ENCODE measurements around the gene SNPH.

Gene SNPH

GRCh38 chr20:1297486-1297885, 31.4 kb downstream of the SNPH start:
- TF ChIP-seq, protein P1, sequence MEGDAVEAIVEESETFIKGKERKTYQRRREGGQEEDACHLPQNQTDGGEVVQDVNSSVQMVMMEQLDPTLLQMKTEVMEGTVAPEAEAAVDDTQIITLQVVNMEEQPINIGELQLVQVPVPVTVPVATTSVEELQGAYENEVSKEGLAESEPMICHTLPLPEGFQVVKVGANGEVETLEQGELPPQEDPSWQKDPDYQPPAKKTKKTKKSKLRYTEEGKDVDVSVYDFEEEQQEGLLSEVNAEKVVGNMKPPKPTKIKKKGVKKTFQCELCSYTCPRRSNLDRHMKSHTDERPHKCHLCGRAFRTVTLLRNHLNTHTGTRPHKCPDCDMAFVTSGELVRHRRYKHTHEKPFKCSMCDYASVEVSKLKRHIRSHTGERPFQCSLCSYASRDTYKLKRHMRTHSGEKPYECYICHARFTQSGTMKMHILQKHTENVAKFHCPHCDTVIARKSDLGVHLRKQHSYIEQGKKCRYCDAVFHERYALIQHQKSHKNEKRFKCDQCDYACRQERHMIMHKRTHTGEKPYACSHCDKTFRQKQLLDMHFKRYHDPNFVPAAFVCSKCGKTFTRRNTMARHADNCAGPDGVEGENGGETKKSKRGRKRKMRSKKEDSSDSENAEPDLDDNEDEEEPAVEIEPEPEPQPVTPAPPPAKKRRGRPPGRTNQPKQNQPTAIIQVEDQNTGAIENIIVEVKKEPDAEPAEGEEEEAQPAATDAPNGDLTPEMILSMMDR (conservative IDR thresholded peaks at IDR 0.05; ENCODE audit: low read depth, low read length) = no peak
- no peak overlapping the region for H3K4me3 ChIP-seq (ENCODE audit: low read depth, low read length)
- DNase-seq (ENCODE audit: low read depth) = no peak

- H3K4me3 ChIP-seq (ENCODE audit: low read depth, low read length) = no peak overlapping the region
- TF ChIP-seq, protein P1 (conservative IDR thresholded peaks at IDR 0.05; ENCODE audit: low read depth, low read length) = no peak
- no peak for DNase-seq (ENCODE audit: low read depth)
These were observed 32.1 kb downstream of the SNPH start for GRCh38 chr20:1298166-1298565.

- H3K4me3 ChIP-seq (ENCODE audit: low read depth, low read length) = no peak overlapping the region
- TF ChIP-seq, protein P1 (conservative IDR thresholded peaks at IDR 0.05; ENCODE audit: low read depth, low read length) = no peak
- no peak for DNase-seq (ENCODE audit: low read depth)
These were observed 32.9 kb downstream of the SNPH start for GRCh38 chr20:1298888-1299511.

DNA sequence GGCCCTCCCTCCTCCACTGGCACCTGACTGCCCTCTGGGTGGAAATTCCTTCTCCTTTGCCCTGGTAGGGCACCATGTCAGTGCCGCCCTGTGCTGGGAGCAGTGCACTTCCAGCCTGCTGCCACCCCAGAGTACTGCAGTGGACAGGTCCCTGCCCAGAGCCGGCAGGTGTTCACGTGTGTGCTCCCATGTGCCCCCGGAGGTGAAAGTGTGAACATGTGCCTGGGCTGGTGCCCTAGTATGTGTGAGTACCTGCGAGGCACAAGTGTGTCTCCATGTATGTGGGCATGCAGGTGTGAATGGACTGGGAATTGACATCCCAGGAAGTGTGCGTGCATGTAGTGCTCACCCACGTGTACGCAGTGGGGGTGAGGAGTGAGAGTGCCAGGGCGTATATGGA, 33.4 kb downstream of the SNPH start:
- H3K4me3 ChIP-seq (ENCODE audit: low read depth, low read length) = no peak overlapping the region
- TF ChIP-seq, protein P1 (conservative IDR thresholded peaks at IDR 0.05; ENCODE audit: low read depth, low read length) = peak; percentile 19
- DNase-seq (ENCODE audit: low read depth) = no peak

DNA sequence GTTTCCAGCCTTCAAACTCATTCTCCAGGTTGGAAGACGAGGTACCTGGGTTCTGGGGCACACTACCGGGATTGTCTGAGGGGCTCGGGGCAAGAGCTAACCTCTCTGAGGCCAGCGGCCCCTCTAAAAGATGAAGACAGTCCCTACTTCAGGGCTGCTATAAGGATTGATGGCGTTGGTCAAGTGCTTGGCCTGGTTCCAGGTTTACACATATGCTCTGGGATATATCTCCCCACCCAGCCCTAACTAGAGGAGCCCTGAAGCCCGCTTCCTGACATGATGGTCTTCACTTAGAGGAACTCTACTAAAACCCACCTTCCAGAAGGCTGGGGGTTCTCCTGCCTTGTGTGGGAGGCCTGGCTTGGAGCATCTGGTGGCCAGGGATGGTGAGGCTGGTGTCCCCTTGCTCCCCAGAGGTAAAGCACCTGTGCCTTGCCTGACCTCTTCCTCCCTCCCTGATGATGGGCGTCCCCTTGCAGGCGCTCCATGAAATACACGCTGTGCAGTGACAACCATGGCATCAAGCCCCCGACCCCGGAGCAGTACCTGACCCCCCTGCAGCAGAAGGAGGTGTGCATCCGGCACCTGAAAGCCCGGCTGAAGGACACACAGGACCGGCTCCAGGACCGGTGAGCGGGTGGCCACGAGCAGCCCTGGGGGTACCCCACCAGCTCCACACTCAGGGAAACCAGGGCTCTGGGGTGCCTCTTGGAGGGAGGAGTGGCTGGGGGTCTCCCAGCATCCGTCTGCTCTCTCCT, 34.2 kb downstream of the SNPH start:
- DNase-seq (ENCODE audit: low read depth) = no peak
- no peak overlapping the region for H3K4me3 ChIP-seq (ENCODE audit: low read depth, low read length)
- TF ChIP-seq, protein P1 (conservative IDR thresholded peaks at IDR 0.05; ENCODE audit: low read depth, low read length) = no peak

DNA sequence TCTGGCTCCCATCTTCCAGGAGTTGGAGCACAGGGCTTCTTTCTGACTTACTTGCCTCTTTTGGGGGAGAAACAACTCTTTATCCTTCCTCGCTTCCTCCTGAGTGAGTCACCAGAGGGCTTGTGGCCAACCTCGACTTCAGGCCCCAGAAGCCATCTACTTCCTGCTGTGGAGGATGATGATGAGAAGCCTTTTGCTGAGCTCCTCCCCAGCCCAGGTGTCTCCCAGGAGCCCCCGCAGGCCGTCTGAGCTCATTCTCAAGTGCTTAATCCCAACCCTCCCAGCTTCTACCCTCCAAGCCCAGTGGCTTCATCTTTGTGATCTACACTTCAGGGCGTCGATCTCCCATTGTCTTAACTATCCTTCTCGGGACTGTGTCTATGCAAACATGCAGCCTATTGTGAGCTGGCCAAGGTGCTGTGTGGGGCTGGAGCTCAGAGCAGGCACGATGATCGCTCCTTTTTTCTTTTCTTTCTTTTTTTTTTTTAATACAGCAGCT, 35.0 kb downstream of the SNPH start:
- no peak overlapping the region for H3K4me3 ChIP-seq (ENCODE audit: low read depth, low read length)
- TF ChIP-seq, protein P1 (conservative IDR thresholded peaks at IDR 0.05; ENCODE audit: low read depth, low read length) = no peak
- DNase-seq (ENCODE audit: low read depth) = peak; percentile 62

Measured in choroid plexus epithelial cell (primary cell).